Activated naive CD4-positive, alpha-beta T cell treated with anti-CD3 and anti-CD28 coated beads, Interleukin-2, amount 50 U/mL, for 72 hours (primary cell): ENCODE measurements around the gene IL19. TPM values are rescaled to one million over a fixed set of nuclear protein-coding genes. Genes with fewer than 3 reads are reported as not detected.
A peak's percentile ranks its signal among the peaks of the same experiment; 100 is the strongest.
"Not testable (repeated sequence)": the region's sequence is repeated elsewhere in the genome, so short reads cannot be mapped to it uniquely, and the experiment has no call there.

Source experiments
- ATAC-seq, 2 donors: fragments of 150-1000 bp; cut with Tn5 transposase; 2 replicates each; pipeline ENCODE4 v1.10.0; 2021; ENCODE audit warnings: mild to moderate bottlenecking in 2 of 2, moderate library complexity in 2 of 2
- DNase-seq, 2 donors: peaks; one replicate each; pipeline ENCODE4 v3.0.0; 2021 to 2022; ENCODE audit warnings: low spot score in 2 of 2
- H3K27ac Mint-ChIP-seq, 2 donors: one replicate each; pipeline ENCODE4 v1.8.0; 2022; ENCODE audit warnings: mild to moderate bottlenecking in 2 of 2, mixed read lengths in 2 of 2
- H3K36me3 Mint-ChIP-seq, 2 donors: one replicate each; pipeline ENCODE4 v1.8.0; 2022; ENCODE audit warnings: mixed read lengths in 2 of 2
- H3K9me3 Mint-ChIP-seq, 2 donors: one replicate each; pipeline ENCODE4 v1.8.0; 2022; ENCODE audit warnings: mixed read lengths in 2 of 2
- total RNA-seq, 2 donors: library from RNA; stranded (reverse); gene quantifications; one replicate each; pipeline ENCODE4 v1.2.3, GENCODE V29; 2022

IL19 gene
- total RNA-seq, 2 donors from 2014 or later, result not detected

DNA sequence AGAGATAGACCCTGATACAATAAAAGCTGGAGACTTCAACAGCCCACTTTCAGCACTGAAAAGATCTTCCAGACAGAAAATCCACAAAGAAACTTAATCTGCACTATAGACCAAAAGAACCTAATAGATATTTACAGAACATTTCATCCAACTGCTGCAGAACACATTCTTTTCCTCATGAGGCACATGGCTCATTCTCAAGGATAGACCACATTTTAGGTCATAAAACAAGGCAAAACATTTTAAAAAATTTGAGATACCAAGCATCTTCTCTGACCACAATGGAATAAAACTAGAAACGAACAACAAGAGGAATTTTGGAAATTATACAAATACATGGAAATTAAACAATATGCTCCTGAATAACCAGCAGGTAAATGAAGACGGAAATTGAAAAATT, 79.8 kb downstream of the IL19 start:
- Mint-ChIP-seq H3K9me3 (peaks cover 0 to 16% of the 10 kb centered on the region in 2 donors), H3K36me3 (no peaks in the 10 kb centered on the region), H3K27ac (no peak overlapping the region)
- DNase-seq (no peak), ATAC-seq (no peak)

DNA sequence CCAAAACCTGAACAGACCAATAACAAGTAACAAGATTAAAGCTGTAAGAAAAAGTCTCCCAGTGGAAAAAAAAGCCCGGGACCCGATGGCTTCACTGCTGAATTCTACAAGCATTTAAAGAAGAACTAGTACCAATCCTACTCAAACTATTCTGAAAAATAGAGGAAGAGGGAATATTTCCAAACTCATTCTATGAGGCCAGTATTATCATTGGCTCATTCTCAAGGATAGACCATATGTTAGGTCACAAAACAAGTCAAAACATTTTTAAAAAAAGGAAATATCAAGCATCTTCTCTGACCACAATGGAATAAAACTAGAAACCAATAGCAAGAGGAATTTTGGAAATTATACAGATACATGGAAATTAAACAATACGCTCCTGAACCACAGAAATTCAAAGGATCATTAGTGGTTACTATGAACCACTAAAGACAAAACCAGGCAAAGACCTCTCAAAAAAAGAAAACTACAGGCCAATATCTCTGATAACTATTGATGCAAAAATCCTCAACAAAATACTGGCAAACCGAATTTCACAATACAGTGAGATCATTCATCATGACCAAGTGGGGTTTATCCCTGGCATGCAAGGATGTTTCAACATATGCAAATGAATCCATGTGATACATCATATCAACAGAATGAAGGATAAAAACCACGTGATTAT, 80.9 kb downstream of the IL19 start:
- Mint-ChIP-seq H3K9me3 (peaks cover 0 to 16% of the 10 kb centered on the region in 2 donors), H3K36me3 (no peaks in the 10 kb centered on the region), H3K27ac (no peak overlapping the region)
- ATAC-seq (no peak), DNase-seq (no peak)

DNA sequence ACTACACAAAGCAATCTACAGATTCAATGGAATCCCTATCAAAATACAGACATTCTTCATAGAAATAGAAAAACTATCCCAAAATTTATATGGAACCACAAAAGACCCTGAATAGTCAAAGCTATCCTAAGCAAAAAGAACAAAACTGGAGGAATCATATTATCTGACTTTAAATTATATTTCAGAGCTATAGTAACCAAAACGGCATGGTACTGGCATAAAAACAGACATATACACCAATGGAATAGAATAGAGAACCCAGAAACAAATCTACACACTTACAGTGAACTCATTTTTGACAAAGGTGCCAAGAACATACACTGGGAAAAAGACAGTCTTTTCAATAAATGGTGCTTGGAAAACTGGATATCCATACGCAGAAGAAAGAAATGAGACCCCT, 82.1 kb downstream of the IL19 start:
- ATAC-seq, H3K36me3 Mint-ChIP-seq, DNase-seq, H3K27ac Mint-ChIP-seq: not testable (repeated sequence)
- H3K9me3 Mint-ChIP-seq, result peaks cover 0 to 16% of the 10 kb centered on the region in 2 donors

DNA sequence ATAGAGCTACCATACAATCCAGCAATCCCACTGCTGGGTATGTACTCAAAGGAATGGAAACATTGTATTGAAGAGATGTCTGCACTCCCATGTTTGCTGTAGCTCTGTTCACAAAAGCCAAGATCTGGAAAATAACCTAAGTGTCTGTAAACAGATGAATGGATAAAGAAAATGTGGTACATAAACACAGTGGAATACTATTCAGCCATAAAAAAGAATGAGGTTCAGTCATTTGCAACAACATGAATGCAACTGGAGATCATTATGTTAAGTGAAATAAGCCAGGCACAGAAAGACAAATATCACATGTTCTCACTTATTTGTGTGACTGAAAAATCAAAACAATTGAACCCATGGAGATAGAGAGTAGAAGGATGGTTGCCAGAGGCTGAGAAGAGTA, 83.1 kb downstream of the IL19 start:
- H3K36me3 Mint-ChIP-seq, result not testable (repeated sequence)

DNA sequence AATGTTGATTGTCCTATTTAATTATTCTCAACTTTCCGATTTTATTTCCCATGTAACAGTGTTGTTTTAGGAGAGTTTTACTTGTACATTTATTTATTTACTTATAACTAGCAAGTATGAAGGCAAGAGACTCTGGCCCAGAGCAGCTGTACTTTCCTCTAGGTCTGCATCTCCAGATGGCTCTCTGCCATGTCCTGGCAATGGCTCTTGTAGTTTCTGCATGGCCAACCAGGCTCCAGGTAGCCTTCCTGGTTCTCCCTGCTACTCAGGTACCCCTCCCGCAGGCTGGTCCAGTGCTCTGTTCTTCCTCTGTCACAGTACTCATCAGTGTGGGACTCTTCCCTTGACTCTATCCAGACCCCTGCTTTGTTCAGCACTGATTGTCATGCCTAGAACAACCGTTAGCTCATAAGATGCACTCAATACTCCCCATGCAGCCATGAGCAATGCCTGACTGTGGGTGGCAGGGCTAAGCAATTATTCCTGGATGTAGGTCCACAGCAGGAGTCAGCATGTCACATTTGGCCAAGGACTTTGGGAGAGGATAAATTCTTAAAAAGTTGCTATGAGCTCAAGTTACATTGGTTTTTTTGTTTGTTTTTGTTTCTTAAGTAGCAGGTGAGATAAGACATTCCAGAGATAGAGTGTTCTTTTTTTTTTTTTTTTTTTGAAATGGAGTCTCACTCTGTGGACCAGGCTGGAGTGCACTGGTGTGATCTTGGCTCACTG, 84.0 kb downstream of the IL19 start:
- ATAC-seq, result no peak

More for the DNA sequence above, 83.1 kb downstream of the IL19 start:
- DNase-seq, ATAC-seq, H3K27ac Mint-ChIP-seq: not testable (repeated sequence)
- H3K9me3 Mint-ChIP-seq, result peaks cover 0 to 16% of the 10 kb centered on the region in 2 donors

DNA sequence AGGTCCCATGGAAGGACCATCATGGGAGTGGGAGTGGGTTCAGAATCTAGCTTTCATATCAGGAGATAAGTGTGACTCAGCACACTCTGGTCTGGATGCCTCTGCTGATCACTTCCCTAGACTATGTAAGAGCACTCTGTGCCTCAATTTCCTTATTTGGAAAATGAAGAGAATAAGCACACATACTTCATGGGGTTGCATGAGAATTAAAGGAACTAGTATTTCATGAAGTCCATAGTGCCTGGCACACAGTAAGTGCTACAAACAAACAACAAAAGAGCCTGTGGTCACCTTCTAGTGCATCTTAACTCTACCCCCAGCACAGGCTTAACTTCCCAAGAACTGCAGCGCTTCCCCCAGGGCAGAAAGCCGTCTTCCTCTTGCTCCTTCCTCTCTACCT, 85.3 kb downstream of the IL19 start:
- Mint-ChIP-seq H3K9me3 (peaks cover 0 to 16% of the 10 kb centered on the region in 2 donors), H3K36me3 (no peaks in the 10 kb centered on the region), H3K27ac (no peak overlapping the region)
- ATAC-seq (no peak), DNase-seq (no peak)

More for the DNA sequence above, 84.0 kb downstream of the IL19 start:
- H3K9me3 Mint-ChIP-seq, result peaks cover 0 to 16% of the 10 kb centered on the region in 2 donors
- no peak for DNase-seq
- no peaks in the 10 kb centered on the region for H3K36me3 Mint-ChIP-seq
- H3K27ac Mint-ChIP-seq, result no peak overlapping the region

DNA sequence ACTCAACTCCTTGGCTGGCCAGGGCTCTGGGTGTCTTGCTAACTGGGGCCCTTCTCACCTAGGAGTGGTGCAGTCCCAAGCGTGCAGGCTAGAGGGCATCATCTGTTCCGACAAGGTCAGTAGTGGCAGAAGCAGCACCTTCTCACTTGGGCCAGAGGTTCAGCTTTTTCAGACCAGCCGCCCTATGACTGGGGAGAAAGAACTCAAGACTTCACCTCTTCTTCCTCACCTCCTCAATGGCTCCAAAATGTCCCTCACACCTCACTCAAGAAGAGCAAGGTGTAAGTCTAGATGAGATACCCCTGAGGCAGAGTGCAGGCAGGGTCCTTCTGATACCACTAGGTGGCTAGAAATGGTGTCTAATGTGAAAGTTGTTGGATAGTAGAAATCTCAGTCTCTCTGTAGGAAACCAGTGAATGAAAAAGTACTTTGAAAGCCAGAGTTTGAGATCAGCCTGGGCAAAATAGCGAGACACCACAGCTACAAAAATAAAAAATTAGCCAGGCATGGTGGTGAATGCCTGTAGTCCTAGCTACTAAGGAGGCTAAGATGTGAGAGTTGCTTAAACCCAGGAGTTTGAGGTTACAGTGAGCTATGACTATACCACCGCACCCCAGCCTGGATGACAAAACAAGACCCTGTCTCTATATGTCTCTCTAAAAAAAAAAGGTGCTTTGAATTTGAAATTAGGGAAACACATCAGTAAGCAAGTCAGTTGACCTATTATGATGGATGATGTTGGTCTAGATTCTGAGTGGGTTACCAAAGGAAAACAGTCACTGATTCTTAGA, 86.3 kb downstream of the IL19 start:
- DNase-seq, result no peak
- peaks cover 0 to 16% of the 10 kb centered on the region in 2 donors for H3K9me3 Mint-ChIP-seq
- no peaks in the 10 kb centered on the region for H3K36me3 Mint-ChIP-seq
- peak; percentile 79 to 87 for ATAC-seq
- peak overlapping the region in 1 of 2 donors; percentile 25 for H3K27ac Mint-ChIP-seq

DNA sequence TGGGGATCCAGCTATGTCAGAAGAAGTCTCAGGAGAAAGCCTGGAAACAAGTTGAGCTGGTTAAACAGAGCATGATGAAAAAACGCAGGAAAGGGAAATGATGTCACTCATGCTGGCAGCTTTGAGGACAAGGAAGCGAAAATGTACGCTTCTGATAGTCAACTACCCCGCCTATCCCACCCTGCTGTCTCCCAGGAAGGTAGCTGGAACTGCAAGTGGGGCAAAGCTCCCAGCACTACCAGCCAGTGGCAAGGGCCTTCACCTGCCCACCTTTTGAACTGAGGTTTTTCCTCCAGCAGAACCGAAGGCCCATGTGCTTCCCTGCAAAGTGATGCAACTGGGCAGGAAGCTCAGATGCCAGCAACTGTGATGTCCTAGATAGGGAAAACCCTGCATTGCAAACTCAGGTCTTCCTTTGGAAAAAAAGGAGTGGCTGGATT, 88.5 kb downstream of the IL19 start:
- no peak for DNase-seq
- Mint-ChIP-seq H3K36me3 (no peaks in the 10 kb centered on the region), H3K9me3 (peaks cover 0 to 4% of the 10 kb centered on the region in 2 donors), H3K27ac (no peak overlapping the region)
- peak in 1 of 2 donors; percentile 39 for ATAC-seq

DNA sequence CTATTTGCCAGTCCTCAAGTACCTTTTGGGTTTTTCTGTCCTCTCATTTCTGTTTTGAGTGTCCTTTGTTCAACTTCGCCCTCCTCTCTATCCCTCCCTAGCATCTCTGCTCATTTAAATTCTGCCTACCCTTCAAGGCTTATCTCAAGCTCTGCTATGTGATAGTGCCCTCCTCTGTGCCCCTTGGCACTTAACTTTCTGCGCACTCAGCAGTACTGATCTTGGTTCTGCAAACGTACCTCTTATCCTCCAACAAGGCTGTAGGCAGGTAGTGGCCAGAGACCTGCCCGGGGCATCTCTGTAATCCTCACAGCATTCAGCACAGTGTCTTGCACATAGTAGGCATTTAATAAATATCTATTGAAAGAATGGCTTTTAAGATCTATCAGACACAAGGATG, 89.6 kb downstream of the IL19 start:
- ATAC-seq (no peak), DNase-seq (no peak)
- Mint-ChIP-seq H3K36me3 (no peaks in the 10 kb centered on the region), H3K9me3 (no peaks in the 10 kb centered on the region), H3K27ac (no peak overlapping the region)

DNA sequence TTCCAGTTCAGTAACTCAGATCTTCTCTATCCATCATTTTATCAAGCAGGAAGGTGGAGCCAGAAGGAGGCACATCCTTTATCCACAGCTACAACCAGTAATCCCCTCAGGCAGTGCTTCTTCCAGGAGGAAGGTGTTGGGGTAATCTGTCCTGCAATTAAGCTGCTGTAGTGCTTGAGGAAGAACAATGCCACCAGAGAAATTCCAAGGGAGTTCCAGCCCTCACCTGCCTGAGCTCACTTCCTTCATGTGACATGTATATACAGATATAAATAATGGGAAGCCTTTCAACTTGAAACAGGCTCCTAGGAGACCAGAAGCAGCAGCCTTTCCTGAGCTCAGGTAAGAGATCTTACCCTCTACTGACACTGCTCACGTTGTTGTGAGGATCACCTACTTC, 92.7 kb downstream of the IL19 start:
- no peak for DNase-seq
- Mint-ChIP-seq H3K27ac (no peak overlapping the region), H3K36me3 (no peaks in the 10 kb centered on the region), H3K9me3 (no peaks in the 10 kb centered on the region)
- no peak for ATAC-seq

DNA sequence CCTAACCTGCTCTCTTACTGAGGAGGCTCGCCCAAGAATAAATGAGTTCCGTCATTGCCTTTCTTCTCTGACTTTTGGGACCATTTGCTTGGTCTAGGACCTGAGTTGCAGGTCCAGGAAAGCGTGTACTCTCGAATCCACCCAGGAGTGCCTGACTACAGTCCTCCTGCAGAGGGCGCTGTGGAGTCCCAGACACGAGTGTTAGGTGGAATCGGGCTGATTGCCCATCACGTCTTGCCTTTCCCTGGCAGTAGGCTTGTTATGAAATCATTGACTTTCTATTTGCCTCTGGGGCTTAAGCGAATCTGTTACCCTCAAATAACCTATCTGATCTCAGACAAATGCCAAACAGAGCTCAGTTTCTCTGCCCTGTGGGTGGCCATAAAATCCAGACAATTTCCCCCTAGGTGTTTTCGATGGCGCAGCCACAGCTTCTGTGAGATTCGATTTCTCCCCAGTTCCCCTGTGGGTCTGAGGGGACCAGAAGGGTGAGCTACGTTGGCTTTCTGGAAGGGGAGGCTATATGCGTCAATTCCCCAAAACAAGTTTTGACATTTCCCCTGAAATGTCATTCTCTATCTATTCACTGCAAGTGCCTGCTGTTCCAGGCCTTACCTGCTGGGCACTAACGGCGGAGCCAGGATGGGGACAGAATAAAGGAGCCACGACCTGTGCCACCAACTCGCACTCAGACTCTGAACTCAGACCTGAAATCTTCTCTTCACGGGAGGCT, 94.5 kb downstream of the IL19 start, which contains the start of gene IL20:
TSS of gene IL20 (plus strand) at position 685 of the 733 bp plus-strand sequence. CDS start 230 bp downstream, outside the sequence.
- DNase-seq (peak; percentile 76 to 96), ATAC-seq (peak; percentile 89 to 91)
- Mint-ChIP-seq H3K9me3 (no peaks in the 10 kb centered on the region), H3K27ac (no peak within 1 kb of the TSS), H3K36me3 (no peaks in the 10 kb centered on the region)

DNA sequence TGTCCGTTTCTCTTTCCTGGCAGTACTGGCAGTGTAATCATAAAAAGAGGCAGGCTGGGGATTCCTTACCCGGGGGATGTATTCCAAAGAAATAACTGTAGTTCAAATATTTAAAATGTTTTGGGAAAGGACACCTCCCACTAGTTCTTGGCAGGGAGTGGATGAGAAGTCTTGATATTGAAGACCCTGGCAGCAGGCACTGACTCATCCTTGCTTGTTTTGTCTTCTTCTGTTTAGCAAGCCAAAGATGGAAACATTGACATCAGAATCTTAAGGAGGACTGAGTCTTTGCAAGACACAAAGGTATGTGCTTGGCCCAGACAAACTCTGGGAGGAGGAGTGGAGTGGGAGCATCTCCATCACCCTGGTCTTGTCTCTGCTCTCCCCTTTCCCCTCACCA, 95.5 kb downstream of the IL19 start:
- DNase-seq, result no peak
- H3K36me3 Mint-ChIP-seq, result no peaks in the 10 kb centered on the region
- ATAC-seq, result no peak
- H3K27ac Mint-ChIP-seq, result no peak overlapping the region
- no peaks in the 10 kb centered on the region for H3K9me3 Mint-ChIP-seq

DNA sequence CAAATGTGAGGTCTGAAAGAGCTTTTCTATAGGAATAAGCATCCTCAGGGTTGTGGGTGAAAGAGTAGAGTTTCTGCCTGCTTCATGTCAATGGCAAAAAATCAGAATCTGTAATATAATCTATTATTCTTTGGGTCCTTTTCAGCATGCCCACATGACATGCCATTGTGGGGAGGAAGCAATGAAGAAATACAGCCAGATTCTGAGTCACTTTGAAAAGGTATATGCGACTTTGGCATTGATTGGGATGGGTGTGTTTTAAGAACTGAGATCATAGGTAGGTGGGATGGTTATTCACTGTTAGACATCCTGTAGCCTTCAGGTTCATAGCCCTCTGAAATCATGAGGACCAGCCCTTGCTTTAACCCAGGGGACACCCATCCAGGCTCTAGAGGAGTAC, 96.7 kb downstream of the IL19 start:
- no peak for ATAC-seq
- H3K27ac Mint-ChIP-seq, result no peak overlapping the region
- peaks cover 0 to 3% of the 10 kb centered on the region in 2 donors for H3K36me3 Mint-ChIP-seq
- H3K9me3 Mint-ChIP-seq, result peaks cover 3 to 5% of the 10 kb centered on the region in 2 donors
- no peak for DNase-seq

DNA sequence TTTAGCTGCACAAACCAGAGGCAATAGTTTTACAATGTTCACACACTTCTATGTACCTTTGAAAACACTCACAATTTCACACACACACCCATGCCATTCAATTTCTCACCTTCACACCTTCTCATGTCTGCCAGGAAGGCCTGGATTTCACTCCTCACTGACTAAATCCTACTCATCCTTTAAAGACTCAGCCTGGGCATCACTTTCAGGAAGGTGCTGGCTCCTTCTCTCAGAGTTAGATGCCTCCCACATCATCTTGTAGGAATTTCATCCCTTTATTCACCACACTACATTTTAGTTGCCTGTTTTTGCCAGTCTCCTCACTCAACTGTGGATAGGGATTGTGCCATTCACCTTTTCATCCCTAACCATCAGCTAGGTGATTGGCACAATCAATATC, 97.1 kb downstream of the IL19 start:
- H3K36me3 Mint-ChIP-seq, result peaks cover 0 to 5% of the 10 kb centered on the region in 2 donors
- ATAC-seq, result no peak
- H3K27ac Mint-ChIP-seq, result no peak overlapping the region

DNA sequence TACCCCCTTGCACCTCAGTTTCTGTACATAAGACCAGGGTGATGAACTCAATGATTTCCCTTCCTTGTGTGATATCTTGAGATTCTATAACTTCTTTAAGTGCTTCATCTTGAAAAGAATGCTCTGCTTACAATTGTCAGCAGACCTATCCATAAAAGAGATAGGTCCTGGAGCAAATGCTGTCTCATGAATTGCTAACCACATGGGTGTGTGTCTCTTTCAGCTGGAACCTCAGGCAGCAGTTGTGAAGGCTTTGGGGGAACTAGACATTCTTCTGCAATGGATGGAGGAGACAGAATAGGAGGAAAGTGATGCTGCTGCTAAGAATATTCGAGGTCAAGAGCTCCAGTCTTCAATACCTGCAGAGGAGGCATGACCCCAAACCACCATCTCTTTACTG, 97.7 kb downstream of the IL19 start:
- Mint-ChIP-seq H3K36me3 (peaks cover 0 to 5% of the 10 kb centered on the region in 2 donors), H3K27ac (no peak overlapping the region), H3K9me3 (peaks cover 5 to 6% of the 10 kb centered on the region in 2 donors)
- DNase-seq (no peak), ATAC-seq (no peak)

More for the DNA sequence above, 97.1 kb downstream of the IL19 start:
- H3K9me3 Mint-ChIP-seq, result peaks cover 3 to 5% of the 10 kb centered on the region in 2 donors
- DNase-seq, result no peak

DNA sequence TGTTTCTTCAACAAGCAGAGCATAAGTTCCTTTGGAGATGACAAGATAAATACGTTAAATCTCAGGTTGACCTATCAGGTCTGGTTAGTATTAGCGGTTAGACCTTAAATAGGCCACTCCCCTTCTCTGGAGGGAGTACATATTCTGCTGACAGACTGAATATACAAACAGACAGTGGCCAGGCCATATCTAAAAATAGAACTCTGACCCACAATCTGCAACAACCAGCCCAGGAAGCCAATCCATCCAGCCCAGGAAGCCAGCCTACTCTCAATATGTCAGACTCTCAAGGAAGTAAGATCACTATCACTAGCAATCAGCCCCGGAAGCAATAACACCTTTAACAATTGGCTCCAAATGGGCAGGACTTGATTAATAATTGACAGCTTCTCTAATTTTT, 101.6 kb downstream of the IL19 start:
- Mint-ChIP-seq H3K27ac (no peak overlapping the region), H3K9me3 (peaks cover 9 to 23% of the 10 kb centered on the region in 2 donors)
- no peak for DNase-seq

More for the DNA sequence above, 101.6 kb downstream of the IL19 start:
- H3K36me3 Mint-ChIP-seq, result peaks cover 13 to 22% of the 10 kb centered on the region in 2 donors
- ATAC-seq, result no peak
